Measurements from ENCODE around the gene RBM20.

GRCh38 chr10:110679486-110680272 is 35.5 kb downstream of the RBM20 start:
- no peak for TF ChIP-seq CTCF (conservative IDR thresholded peaks at IDR 0.05; ENCODE audit: low read depth in 2 of 2)
- TF ChIP-seq EZH2 (IDR thresholded peaks at IDR 0.05; ENCODE audit: low read depth, unreplicated experiment), result no peak
- no peak for TF ChIP-seq REST (IDR thresholded peaks at IDR 0.05; ENCODE audit: unreplicated experiment)
- TF ChIP-seq NANOG (IDR thresholded peaks at IDR 0.05; ENCODE audit: borderline replicate concordance), result no peak
- TF ChIP-seq POLR2AphosphoS5 (IDR thresholded peaks at IDR 0.05; ENCODE audit: low read depth), result no peak
- TF ChIP-seq EZH2phosphoT487 (IDR thresholded peaks at IDR 0.05; ENCODE audit: unreplicated experiment), result no peak
- no peak for TF ChIP-seq ETS1 (IDR thresholded peaks at IDR 0.05)
- TF ChIP-seq JUNB (IDR thresholded peaks at IDR 0.05; ENCODE audit: unreplicated experiment), result no peak
- TF ChIP-seq CREB1 (CRISPR knock-in tag; IDR thresholded peaks at IDR 0.05; ENCODE audit: low read depth), result no peak
- TF ChIP-seq ZNF114 (CRISPR knock-in tag; IDR thresholded peaks at IDR 0.05), result no peak
- TF ChIP-seq STAT1 (IDR thresholded peaks at IDR 0.05; ENCODE audit: unreplicated experiment), result no peak

Measured in GM23338 (cell line).